Stomach (tissue), 4 donors: ENCODE data around the gene RAB4A.
A peak's percentile ranks its signal among the peaks of the same experiment; 100 is the strongest.

Experiments used
- POLR2A ChIP-seq, 4 donors: fragments of 450-650 bp; IDR thresholded peaks; one replicate each; pipeline ENCODE4 v1.6.1; 2016; ENCODE audit warnings: antibody characterized with exemption in 4 of 4, control low read depth in 2 of 4, mild to moderate bottlenecking in 1 of 4, moderate library complexity in 1 of 4
- POLR2AphosphoS5 ChIP-seq, 3 donors: sonication (generic); formaldehyde crosslinking; IDR thresholded peaks; one replicate each; pipeline ENCODE4 v1.6.1; 2016; ENCODE audit warnings: antibody characterized with exemption in 3 of 3
- TF ChIP-seq, protein P1 (sequence below), 7 experiments: fragments of 450-650 bp in 4 of 7; fragments of 200-600 bp in 3 of 7; sonication (generic) in 3 of 7; IDR thresholded peaks; one replicate each; pipeline ENCODE4 v1.5.1; 2016 to 2019; ENCODE audit warnings: antibody characterized with exemption in 7 of 7, control low read depth in 2 of 7, mild to moderate bottlenecking in 1 of 7

DNA sequence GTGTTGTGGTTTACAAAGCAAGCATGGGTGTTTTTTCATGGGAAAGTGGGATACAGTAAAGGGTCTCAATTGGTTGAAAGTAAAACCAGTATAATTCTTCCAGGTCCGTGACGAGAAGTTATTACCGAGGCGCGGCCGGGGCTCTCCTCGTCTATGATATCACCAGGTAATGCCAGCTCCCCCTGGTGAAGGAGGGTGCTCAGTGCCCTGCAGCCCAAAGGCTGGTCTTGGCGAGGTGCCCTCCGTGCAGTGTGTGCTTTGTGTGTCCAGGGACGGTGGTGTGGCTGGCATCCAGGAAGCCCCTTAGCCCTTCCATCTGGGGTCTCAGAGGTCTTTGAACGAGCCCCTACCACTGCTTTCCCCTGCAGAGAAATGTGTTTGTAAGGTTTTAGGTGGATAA, 24.8 kb downstream of the RAB4A start:
- TF ChIP-seq, protein P1, sequence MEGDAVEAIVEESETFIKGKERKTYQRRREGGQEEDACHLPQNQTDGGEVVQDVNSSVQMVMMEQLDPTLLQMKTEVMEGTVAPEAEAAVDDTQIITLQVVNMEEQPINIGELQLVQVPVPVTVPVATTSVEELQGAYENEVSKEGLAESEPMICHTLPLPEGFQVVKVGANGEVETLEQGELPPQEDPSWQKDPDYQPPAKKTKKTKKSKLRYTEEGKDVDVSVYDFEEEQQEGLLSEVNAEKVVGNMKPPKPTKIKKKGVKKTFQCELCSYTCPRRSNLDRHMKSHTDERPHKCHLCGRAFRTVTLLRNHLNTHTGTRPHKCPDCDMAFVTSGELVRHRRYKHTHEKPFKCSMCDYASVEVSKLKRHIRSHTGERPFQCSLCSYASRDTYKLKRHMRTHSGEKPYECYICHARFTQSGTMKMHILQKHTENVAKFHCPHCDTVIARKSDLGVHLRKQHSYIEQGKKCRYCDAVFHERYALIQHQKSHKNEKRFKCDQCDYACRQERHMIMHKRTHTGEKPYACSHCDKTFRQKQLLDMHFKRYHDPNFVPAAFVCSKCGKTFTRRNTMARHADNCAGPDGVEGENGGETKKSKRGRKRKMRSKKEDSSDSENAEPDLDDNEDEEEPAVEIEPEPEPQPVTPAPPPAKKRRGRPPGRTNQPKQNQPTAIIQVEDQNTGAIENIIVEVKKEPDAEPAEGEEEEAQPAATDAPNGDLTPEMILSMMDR (IDR thresholded peaks at IDR 0.05), result peak in 1 of 7 experiments; percentile 35
- TF ChIP-seq POLR2A (IDR thresholded peaks at IDR 0.05), result no peak
- no peak for TF ChIP-seq POLR2AphosphoS5 (IDR thresholded peaks at IDR 0.05)
